ENCODE results near the gene DNPEP. TPM values are rescaled to one million over a fixed set of nuclear protein-coding genes. Genes with fewer than 3 reads are reported as not detected.

DNPEP gene
- total RNA-seq, 1 donor from 2014 or later: 49.6 TPM

GRCh38 chr2:219327719-219328118, 60.0 kb downstream of the DNPEP start:
- H3K9me3 Mint-ChIP-seq (ENCODE audit: unreplicated experiment): no peaks in the 10 kb centered on the region
- no peak for DNase-seq (ENCODE audit: low spot score)
- H3K4me3 Mint-ChIP-seq (ENCODE audit: unreplicated experiment): no peak overlapping the region

GRCh38 chr2:219325657-219326315, 61.9 kb downstream of the DNPEP start:
- no peak for DNase-seq (ENCODE audit: low spot score)
- no peaks in the 10 kb centered on the region for H3K4me1 Mint-ChIP-seq (ENCODE audit: unreplicated experiment)
- H3K4me3 Mint-ChIP-seq (ENCODE audit: unreplicated experiment): no peak overlapping the region
- H3K27ac Mint-ChIP-seq (ENCODE audit: unreplicated experiment): no peak overlapping the region
- H3K27me3 Mint-ChIP-seq (ENCODE audit: unreplicated experiment): peaks cover 6% of the 10 kb centered on the region
- TF ChIP-seq CTCF (IDR thresholded peaks at IDR 0.05; ENCODE audit: unreplicated experiment): no peak
- H3K36me3 Mint-ChIP-seq (ENCODE audit: low read depth, unreplicated experiment): no peaks in the 10 kb centered on the region
- H3K9me3 Mint-ChIP-seq (ENCODE audit: unreplicated experiment): no peaks in the 10 kb centered on the region

More at GRCh38 chr2:219327719-219328118, 60.0 kb downstream of the DNPEP start:
- no peak for TF ChIP-seq CTCF (IDR thresholded peaks at IDR 0.05; ENCODE audit: unreplicated experiment)
- H3K27ac Mint-ChIP-seq (ENCODE audit: unreplicated experiment): no peak overlapping the region
- H3K36me3 Mint-ChIP-seq (ENCODE audit: low read depth, unreplicated experiment): no peaks in the 10 kb centered on the region
- H3K27me3 Mint-ChIP-seq (ENCODE audit: unreplicated experiment): peaks cover 21% of the 10 kb centered on the region
- peaks cover 3% of the 10 kb centered on the region for H3K4me1 Mint-ChIP-seq (ENCODE audit: unreplicated experiment)

- H3K27ac Mint-ChIP-seq (ENCODE audit: unreplicated experiment): no peak overlapping the region
- peaks cover 2% of the 10 kb centered on the region for H3K27me3 Mint-ChIP-seq (ENCODE audit: unreplicated experiment)
- no peak overlapping the region for H3K4me3 Mint-ChIP-seq (ENCODE audit: unreplicated experiment)
- no peaks in the 10 kb centered on the region for H3K4me1 Mint-ChIP-seq (ENCODE audit: unreplicated experiment)
- DNase-seq (ENCODE audit: low spot score): no peak
- no peaks in the 10 kb centered on the region for H3K9me3 Mint-ChIP-seq (ENCODE audit: unreplicated experiment)
- no peaks in the 10 kb centered on the region for H3K36me3 Mint-ChIP-seq (ENCODE audit: low read depth, unreplicated experiment)
- no peak for TF ChIP-seq CTCF (IDR thresholded peaks at IDR 0.05; ENCODE audit: unreplicated experiment)
These were observed 62.6 kb downstream of the DNPEP start for GRCh38 chr2:219325136-219325535.

GRCh38 chr2:219323434-219323833, 64.3 kb downstream of the DNPEP start:
- Mint-ChIP-seq H3K9me3 (ENCODE audit: unreplicated experiment) (no peaks in the 10 kb centered on the region), H3K36me3 (ENCODE audit: low read depth, unreplicated experiment) (no peaks in the 10 kb centered on the region), H3K27me3 (ENCODE audit: unreplicated experiment) (peaks cover under 1% of the 10 kb centered on the region), H3K4me3 (ENCODE audit: unreplicated experiment) (no peak overlapping the region), H3K4me1 (ENCODE audit: unreplicated experiment) (no peaks in the 10 kb centered on the region), H3K27ac (ENCODE audit: unreplicated experiment) (no peak overlapping the region)
- DNase-seq (ENCODE audit: low spot score): no peak
- TF ChIP-seq CTCF (IDR thresholded peaks at IDR 0.05; ENCODE audit: unreplicated experiment): no peak

Other genes with a start within 250 kb of the DNPEP start
- gene NHEJ1, start 227.1 kb downstream of the DNPEP start, total RNA-seq (ENCODE audit: unreplicated experiment): 11.1 TPM
- 1.7 TPM for gene SLC23A3, start 217.9 kb downstream of the DNPEP start, total RNA-seq (ENCODE audit: unreplicated experiment)
- 47.1 TPM for gene CNPPD1, start 211.0 kb downstream of the DNPEP start, total RNA-seq (ENCODE audit: unreplicated experiment)
- gene RETREG2, start 209.6 kb downstream of the DNPEP start, total RNA-seq (ENCODE audit: unreplicated experiment): 90.6 TPM
- 39.7 TPM for gene ZFAND2B, start 181.1 kb downstream of the DNPEP start, total RNA-seq (ENCODE audit: unreplicated experiment)
- gene ABCB6, start 169.0 kb downstream of the DNPEP start, total RNA-seq (ENCODE audit: unreplicated experiment): 11.4 TPM
- 48.5 TPM for gene ATG9A, start 158.3 kb downstream of the DNPEP start, total RNA-seq (ENCODE audit: unreplicated experiment)
- 43.8 TPM for gene ANKZF1, start 158.1 kb downstream of the DNPEP start, total RNA-seq (ENCODE audit: unreplicated experiment)
- 7.3 TPM for gene GLB1L, start 142.5 kb downstream of the DNPEP start, total RNA-seq (ENCODE audit: unreplicated experiment)
- 29.5 TPM for gene STK16, start 142.4 kb downstream of the DNPEP start, total RNA-seq (ENCODE audit: unreplicated experiment)
- gene TUBA4B, start 134.7 kb downstream of the DNPEP start, total RNA-seq (ENCODE audit: unreplicated experiment): not detected
- 18.7 TPM for gene TUBA4A, start 134.0 kb downstream of the DNPEP start, total RNA-seq (ENCODE audit: unreplicated experiment)
- 64.3 TPM for gene DNAJB2, start 108.5 kb downstream of the DNPEP start, total RNA-seq (ENCODE audit: unreplicated experiment)
- 1.1 TPM for gene PTPRN, start 78.5 kb downstream of the DNPEP start, total RNA-seq (ENCODE audit: unreplicated experiment)
- not detected for gene RESP18, start 55.2 kb downstream of the DNPEP start, total RNA-seq (ENCODE audit: unreplicated experiment)
- 0.10 TPM for gene DES, start 30.5 kb upstream of the DNPEP start, total RNA-seq (ENCODE audit: unreplicated experiment)
- gene SPEG, start 46.9 kb upstream of the DNPEP start, total RNA-seq (ENCODE audit: unreplicated experiment): 6.1 TPM
- gene GMPPA, start 111.0 kb upstream of the DNPEP start, total RNA-seq (ENCODE audit: unreplicated experiment): 30.2 TPM
- gene ASIC4, start 126.6 kb upstream of the DNPEP start, total RNA-seq (ENCODE audit: unreplicated experiment): 1.6 TPM
- gene CHPF, start 155.9 kb upstream of the DNPEP start, total RNA-seq (ENCODE audit: unreplicated experiment): 4.1 TPM
- gene TMEM198, start 156.1 kb upstream of the DNPEP start, total RNA-seq (ENCODE audit: unreplicated experiment): not detected
- 53.4 TPM for gene OBSL1, start 183.6 kb upstream of the DNPEP start, total RNA-seq (ENCODE audit: unreplicated experiment)
- gene INHA, start 184.4 kb upstream of the DNPEP start, total RNA-seq (ENCODE audit: unreplicated experiment): not detected
- 23.8 TPM for gene STK11IP, start 209.9 kb upstream of the DNPEP start, total RNA-seq (ENCODE audit: unreplicated experiment)
- gene SLC4A3, start 239.7 kb upstream of the DNPEP start, total RNA-seq (ENCODE audit: unreplicated experiment): 2.1 TPM

All from endothelial cell (in vitro differentiated cells).